Astrocyte of the cerebellum (primary cell): ENCODE data around the gene PDZK1IP1.

Source experiments
- DNase-seq: peaks from one replicate; pipeline ENCODE4 v3.0.0-alpha.2; 2011; ENCODE audit warnings: low read depth
- H3K4me3 ChIP-seq: 2 replicates; pipeline ENCODE4 v1.5.1; 2011; ENCODE audit warnings: mild to moderate bottlenecking, low read depth, low read length, moderate library complexity
- CTCF ChIP-seq: IDR thresholded peaks from 2 replicates; pipeline ENCODE4 v1.5.1; 2012; ENCODE audit warnings: low read length, low read depth, moderate library complexity, mild to moderate bottlenecking; ENCODE audit errors: missing control alignments
- in situ Hi-C: cut with HindIII; loops from 2 replicates; pipeline ENCODE4 v1.10.0; 2017; ENCODE audit warnings: low sequenced_read_pairs

PDZK1IP1 gene

GRCh38 chr1:47190509-47190855 lies 646 bp upstream of the PDZK1IP1 start:
- no peak overlapping the region for H3K4me3 ChIP-seq
- TF ChIP-seq CTCF: no peak
- in situ Hi-C loops: no loop called here
- no peak for DNase-seq

- H3K4me3 ChIP-seq: no peak overlapping the region
- no peak for TF ChIP-seq CTCF
- in situ Hi-C loops: no loop called here
- DNase-seq: no peak
These were observed 748 bp downstream of the PDZK1IP1 start for GRCh38 chr1:47188791-47189785.

DNA sequence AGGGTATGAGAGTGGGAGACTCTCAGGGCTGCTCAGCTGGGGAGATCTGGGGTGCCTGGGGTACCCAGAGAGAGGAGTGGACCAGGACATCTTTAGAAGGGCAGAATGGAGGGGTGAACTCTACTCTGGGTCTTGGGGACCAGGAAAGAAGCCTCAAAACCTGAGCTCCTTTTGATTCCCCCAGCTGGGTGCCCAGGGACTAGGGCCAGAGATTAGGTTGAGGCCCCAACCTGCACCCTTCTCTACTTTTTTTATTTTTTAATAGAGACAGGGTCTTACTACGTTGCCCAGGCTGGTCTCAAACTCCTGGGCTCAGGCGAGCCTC lies 1.9 kb downstream of the PDZK1IP1 start:
- in situ Hi-C loops: no loop called here
- no peak for DNase-seq
- H3K4me3 ChIP-seq: no peak overlapping the region
- TF ChIP-seq CTCF: no peak

DNA sequence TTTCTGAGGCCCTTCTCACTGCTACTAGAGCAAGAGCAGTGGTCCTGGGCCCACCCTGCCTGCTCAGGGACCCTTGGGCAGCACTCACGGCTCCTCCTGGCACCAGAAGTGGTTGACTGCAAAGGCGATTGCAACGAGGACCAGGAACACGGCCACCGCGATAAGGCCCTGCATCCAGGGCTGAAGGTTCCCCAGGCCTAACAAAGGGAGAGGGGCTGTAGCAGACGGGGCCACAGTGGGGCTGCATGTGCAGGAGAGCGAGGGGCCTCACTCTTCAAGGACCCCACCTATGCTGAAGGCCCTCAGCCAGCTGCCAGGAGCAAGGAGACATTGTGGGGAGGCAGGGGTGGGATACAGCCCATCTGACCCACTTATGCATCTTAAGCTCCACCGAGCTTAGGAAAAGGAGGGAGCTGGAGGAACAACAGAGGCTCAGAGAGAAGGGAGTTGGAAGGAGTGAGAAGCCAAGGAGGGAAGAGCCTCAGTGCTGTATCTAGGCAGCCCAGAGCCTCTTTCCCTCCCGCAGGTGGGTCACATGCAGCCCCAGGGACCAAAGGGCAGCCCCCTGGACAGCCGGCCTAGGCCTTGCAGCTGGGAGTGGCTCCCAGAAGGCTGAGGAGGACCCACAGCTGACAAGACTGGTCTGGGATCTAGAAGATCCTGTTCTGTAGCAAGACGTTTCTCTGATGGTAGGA lies 2.5 kb downstream of the PDZK1IP1 start:
- no peak for DNase-seq
- TF ChIP-seq CTCF: no peak
- H3K4me3 ChIP-seq: no peak overlapping the region
- in situ Hi-C loops: no loop called here

GRCh38 chr1:47186267-47187185 lies 3.3 kb downstream of the PDZK1IP1 start:
- in situ Hi-C loops: no loop called here

More at GRCh38 chr1:47186267-47187185, 3.3 kb downstream of the PDZK1IP1 start:
- no peak for DNase-seq
- no peak for TF ChIP-seq CTCF
- no peak overlapping the region for H3K4me3 ChIP-seq
